ENCODE measurements around the gene HOXA3. TPM values are rescaled to one million over a fixed set of nuclear protein-coding genes. Genes with fewer than 3 reads are reported as not detected.

The HOXA3 gene
- total RNA-seq, 4 donors from 2014 or later: 3.6 to 8.7 (median 6.6) TPM

DNA sequence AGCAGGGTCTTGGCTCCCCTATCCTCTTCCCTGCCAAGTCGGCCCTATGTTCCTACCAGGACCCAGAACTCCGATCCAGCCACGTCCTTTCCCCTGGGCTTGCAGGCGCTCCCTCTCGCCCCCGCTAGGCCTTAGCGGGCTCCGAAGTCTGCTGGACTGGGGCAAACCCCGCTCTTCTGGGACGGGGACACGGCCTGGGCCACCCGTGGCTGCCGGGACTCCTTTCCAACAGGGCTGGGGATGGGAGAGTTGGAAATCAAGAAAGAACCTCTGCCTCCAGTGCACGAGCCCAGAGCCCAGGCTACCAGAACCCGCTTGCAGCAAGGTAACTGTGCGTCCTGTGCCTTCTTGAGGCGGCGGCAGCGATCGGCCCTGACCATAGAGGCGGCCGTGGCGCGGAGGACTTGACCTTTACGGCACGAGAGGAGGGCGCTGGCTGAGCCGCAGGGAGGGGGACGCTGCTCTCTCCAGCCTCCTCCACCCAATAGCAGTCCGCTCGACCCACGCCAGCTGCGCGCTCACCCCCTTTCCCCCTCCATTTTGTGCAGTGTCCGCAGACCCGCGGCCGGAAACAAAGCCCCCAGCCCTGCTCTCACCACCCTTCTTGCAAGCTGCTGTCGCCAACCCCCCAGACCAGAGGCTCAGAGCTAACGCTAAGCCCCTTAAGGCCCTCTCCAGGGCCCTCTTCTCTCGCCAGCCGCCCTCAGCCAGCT, 39.6 kb upstream of the HOXA3 start:
- Histone ChIP-seq H3K4me3 (peak overlapping the region in 3 of 4 donors; percentile 16 to 61 (median 35)), H3K27me3 (peaks cover 42 to 100% (median 81%) of the 10 kb centered on the region in 4 donors), H3K4me1 (peaks cover 28 to 46% (median 32%) of the 10 kb centered on the region in 3 donors), H3K27ac (no peak overlapping the region), H3K36me3 (no peaks in the 10 kb centered on the region), H3K9me3 (no peaks in the 10 kb centered on the region)
- WGBS, 2 donors: 4% methylated on average over 18 of the region's 42 CpGs; no CpG with 5 or more reads in 1 of the 2 donors
- TF ChIP-seq, protein P1, sequence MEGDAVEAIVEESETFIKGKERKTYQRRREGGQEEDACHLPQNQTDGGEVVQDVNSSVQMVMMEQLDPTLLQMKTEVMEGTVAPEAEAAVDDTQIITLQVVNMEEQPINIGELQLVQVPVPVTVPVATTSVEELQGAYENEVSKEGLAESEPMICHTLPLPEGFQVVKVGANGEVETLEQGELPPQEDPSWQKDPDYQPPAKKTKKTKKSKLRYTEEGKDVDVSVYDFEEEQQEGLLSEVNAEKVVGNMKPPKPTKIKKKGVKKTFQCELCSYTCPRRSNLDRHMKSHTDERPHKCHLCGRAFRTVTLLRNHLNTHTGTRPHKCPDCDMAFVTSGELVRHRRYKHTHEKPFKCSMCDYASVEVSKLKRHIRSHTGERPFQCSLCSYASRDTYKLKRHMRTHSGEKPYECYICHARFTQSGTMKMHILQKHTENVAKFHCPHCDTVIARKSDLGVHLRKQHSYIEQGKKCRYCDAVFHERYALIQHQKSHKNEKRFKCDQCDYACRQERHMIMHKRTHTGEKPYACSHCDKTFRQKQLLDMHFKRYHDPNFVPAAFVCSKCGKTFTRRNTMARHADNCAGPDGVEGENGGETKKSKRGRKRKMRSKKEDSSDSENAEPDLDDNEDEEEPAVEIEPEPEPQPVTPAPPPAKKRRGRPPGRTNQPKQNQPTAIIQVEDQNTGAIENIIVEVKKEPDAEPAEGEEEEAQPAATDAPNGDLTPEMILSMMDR (IDR thresholded peaks at IDR 0.05): no peak
- TF ChIP-seq POLR2A (IDR thresholded peaks at IDR 0.05): no peak
- intact Hi-C loops (cut with DNase I): loop anchor here (10.0 kb wide), 1 partner anchor 823 kb away; no protein-coding TSS in a partner anchor
- DNase-seq: no peak

DNA sequence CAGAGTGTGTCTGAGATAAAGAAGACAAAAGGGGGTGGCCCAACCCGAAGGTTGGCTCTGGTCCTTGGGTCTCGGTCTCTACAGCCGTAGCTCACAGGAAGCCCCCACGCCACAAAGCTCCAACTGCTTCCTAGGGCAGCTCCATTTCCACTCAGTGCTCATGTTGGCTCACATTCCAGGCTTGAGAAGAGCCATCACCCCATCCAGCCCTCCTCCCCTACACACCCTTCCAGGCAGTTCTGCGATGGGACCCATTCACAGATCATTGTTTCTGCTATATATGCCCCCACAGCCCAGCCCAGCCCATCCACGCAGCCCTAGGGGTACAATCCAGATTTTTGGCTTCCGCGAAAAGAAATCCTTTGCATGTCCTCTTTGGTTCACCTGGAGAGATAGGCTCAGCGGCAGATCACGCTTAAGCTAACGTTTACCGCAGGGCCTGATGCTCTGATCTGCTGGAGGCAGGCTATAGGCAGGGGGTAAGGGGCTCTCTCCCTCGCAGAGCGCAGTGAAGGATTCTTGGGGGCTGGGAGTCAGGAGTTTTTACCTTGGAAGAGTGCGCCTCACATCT, 38.9 kb upstream of the HOXA3 start:
- H3K27ac ChIP-seq: no peak overlapping the region
- no peaks in the 10 kb centered on the region for H3K36me3 ChIP-seq
- intact Hi-C loops (cut with DNase I): loop anchor here (10.0 kb wide), 1 partner anchor 824 kb away; no protein-coding TSS in a partner anchor
- peaks cover 28 to 46% (median 32%) of the 10 kb centered on the region in 3 donors for H3K4me1 ChIP-seq
- DNase-seq: no peak
- WGBS, 2 donors: 46 to 47% methylated on average over 5 to 7 of the region's 15 CpGs
- TF ChIP-seq, protein P1 (IDR thresholded peaks at IDR 0.05): no peak
- no peak for TF ChIP-seq POLR2A (IDR thresholded peaks at IDR 0.05)
- H3K9me3 ChIP-seq: no peaks in the 10 kb centered on the region
- H3K27me3 ChIP-seq: peaks cover 42 to 100% (median 88%) of the 10 kb centered on the region in 4 donors
- no peak overlapping the region for H3K4me3 ChIP-seq

DNA sequence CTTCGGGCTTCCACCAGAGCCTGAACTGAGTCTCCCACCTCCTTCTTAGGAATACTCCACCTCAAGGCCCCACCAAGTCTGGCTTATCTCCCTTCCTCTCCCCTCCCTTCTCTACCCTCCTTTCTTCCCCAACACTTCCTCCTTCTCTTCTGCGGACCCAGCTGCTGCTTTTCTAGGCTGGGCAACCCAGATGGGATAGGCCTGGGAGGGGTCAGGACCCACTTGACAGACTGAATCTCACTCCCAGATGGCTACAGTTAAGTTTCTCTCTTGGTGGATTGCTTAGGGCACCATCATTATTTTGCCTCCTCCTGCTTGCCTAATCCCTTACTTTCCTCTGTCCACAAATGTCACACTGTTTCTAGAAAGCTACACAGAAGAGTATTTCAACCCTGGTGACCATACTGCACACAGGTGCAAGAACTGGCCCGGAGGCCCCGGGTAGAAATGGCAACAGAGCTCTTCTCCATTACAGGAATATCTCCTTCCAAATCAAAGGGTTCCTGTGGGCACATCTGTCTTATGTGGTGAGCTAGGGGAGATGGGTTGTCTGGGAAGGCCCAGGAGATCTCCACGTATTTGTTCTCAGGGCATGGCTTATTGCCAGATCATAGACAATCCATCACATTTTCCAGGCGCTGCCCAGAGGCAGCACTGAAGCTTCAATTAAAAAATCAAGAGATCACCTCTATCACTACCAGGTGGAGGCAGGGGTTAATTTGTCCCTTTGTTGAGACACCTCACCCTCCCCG, 37.8 kb upstream of the HOXA3 start:
- intact Hi-C loops (cut with DNase I): loop anchor here (10.0 kb wide), 1 partner anchor 825 kb away; no protein-coding TSS in a partner anchor
- Histone ChIP-seq H3K4me1 (peaks cover 34 to 56% (median 40%) of the 10 kb centered on the region in 3 donors), H3K9me3 (no peaks in the 10 kb centered on the region), H3K36me3 (no peaks in the 10 kb centered on the region), H3K27ac (no peak overlapping the region), H3K4me3 (no peak overlapping the region), H3K27me3 (peaks cover 42 to 100% (median 94%) of the 10 kb centered on the region in 4 donors)
- 26 to 54% methylated on average over 6 to 7 of the region's 7 CpGs for WGBS, 2 donors
- TF ChIP-seq POLR2A (IDR thresholded peaks at IDR 0.05): no peak
- TF ChIP-seq, protein P1 (IDR thresholded peaks at IDR 0.05): no peak
- no peak for DNase-seq

DNA sequence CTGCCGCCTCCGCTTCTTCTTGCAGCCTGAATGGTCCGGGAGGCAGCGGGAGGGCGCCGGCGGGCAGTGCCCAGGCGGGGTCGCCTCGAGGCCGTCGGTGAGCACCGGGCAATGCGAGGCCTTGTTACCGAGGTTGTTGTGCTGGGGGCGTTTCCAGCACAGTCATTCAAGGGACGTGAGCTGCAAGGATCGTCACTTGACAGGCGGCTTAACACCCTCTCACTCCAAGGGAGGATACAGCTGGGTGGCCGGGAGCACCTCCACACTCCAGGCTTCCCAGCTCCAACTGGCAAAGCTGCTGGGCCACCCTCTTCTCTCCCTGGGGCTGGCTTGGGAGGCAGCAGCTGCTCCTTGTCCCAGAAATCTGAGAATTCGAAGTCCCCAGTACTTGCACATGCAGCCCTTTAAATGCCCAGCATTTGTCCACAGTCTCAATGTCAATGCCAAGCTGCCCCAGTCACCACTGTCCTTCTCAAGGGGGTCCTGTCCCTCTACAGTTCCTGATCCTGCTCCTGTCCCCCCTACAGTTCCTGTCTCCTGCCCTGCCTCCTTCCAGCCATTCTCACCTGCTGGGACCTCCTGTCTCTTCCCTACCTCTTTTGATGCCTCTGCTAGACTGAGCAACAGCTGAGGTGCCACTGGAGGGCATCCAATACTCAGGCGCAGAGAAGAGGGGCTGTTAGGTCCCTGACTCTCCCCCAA, 37.1 kb upstream of the HOXA3 start:
- no peak for TF ChIP-seq POLR2A (IDR thresholded peaks at IDR 0.05)
- TF ChIP-seq, protein P1 (IDR thresholded peaks at IDR 0.05): no peak
- Histone ChIP-seq H3K27ac (no peak overlapping the region), H3K4me1 (peaks cover 41 to 63% (median 46%) of the 10 kb centered on the region in 3 donors), H3K27me3 (peaks cover 39 to 100% (median 93%) of the 10 kb centered on the region in 4 donors), H3K4me3 (peak overlapping the region in 2 of 4 donors; percentile 25 to 40), H3K36me3 (no peaks in the 10 kb centered on the region), H3K9me3 (no peaks in the 10 kb centered on the region)
- no peak for DNase-seq
- intact Hi-C loops (cut with DNase I): no loop called here
- WGBS, 2 donors: 26 to 33% methylated on average over 4 to 5 of the region's 22 CpGs

Data from esophagus squamous epithelium (tissue), 5 donors.